ENCODE measurements around the gene TMPRSS2.

Gene TMPRSS2

GRCh38 chr21:41478319-41479177 lies 29.4 kb downstream of the TMPRSS2 start:
- no peak overlapping the region for H3K27ac ChIP-seq
- TF ChIP-seq ZFX (IDR thresholded peaks at IDR 0.05; ENCODE audit: borderline replicate concordance) = no peak
- no peak for TF ChIP-seq CTCF (IDR thresholded peaks at IDR 0.05)

DNA sequence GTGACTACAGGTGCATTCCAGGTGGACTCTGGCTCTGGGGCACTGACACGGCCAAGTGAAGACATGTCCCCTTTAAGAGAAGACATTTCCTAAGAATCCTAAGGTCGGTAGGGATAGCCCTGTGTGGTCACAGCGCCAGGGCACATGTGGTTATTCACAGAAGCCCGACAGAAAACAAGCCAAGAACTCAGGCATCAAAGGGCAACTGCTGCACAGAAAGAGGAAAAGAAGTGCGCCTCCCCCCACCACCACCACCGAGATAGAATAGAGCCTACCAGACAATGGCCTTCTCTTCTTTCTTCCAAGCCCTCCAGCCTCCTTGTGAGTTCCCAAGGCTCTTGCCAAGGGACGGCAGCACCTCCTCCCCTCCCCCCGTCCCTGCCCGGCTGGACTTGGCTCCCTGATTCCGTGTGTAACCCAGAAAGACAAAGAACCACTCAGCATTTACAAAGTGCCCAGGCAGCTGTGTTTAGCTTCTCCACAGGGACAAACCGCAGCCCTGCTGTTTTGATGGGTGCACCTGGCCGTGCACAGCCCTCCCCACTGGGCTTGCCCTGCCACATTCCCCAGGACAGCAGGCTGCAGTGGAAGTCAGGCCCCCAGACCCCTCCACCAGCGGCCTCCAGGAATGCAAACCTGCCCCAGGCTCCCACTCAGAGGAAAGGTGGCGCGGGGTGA lies 30.2 kb downstream of the TMPRSS2 start:
- no peak overlapping the region for H3K27ac ChIP-seq
- no peak for TF ChIP-seq CTCF (IDR thresholded peaks at IDR 0.05)
- no peak for TF ChIP-seq ZFX (IDR thresholded peaks at IDR 0.05; ENCODE audit: borderline replicate concordance)

DNA sequence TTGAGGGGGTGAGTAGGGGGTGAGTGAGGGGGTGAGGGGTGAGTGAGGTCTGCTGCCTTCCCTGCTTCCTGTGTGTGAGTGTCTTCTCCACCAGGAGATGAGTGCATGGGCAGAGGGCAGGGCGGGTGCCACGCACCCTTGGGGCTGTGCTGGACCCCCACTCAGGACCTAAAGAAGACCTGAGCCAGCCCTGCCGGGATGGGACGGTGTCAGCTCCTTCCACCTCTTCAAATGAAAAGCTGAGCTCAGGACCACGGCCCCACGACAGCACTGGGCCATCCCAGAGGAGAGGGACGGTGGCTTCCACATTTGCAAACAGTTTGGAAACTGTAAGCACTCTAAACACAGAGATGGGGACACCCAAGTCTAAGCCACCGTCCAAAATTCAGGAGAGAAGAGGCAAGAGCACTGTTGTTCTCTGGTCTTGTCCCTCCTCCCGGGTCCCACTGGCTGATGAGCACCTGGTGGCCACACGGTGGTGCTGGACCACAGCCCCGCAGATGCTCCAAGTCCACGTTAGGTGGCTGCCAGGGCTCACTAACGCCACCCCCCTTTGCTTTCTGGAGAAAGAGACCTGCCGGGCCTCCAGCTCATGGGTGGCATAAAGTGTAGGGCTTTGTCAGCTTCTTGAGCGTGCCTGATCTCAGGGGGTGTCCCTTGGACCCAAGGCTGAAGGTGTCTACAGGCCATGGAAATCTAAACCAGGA lies 32.1 kb downstream of the TMPRSS2 start:
- no peak for TF ChIP-seq CTCF (IDR thresholded peaks at IDR 0.05)
- no peak for TF ChIP-seq ZFX (IDR thresholded peaks at IDR 0.05; ENCODE audit: borderline replicate concordance)
- H3K27ac ChIP-seq = no peak overlapping the region

DNA sequence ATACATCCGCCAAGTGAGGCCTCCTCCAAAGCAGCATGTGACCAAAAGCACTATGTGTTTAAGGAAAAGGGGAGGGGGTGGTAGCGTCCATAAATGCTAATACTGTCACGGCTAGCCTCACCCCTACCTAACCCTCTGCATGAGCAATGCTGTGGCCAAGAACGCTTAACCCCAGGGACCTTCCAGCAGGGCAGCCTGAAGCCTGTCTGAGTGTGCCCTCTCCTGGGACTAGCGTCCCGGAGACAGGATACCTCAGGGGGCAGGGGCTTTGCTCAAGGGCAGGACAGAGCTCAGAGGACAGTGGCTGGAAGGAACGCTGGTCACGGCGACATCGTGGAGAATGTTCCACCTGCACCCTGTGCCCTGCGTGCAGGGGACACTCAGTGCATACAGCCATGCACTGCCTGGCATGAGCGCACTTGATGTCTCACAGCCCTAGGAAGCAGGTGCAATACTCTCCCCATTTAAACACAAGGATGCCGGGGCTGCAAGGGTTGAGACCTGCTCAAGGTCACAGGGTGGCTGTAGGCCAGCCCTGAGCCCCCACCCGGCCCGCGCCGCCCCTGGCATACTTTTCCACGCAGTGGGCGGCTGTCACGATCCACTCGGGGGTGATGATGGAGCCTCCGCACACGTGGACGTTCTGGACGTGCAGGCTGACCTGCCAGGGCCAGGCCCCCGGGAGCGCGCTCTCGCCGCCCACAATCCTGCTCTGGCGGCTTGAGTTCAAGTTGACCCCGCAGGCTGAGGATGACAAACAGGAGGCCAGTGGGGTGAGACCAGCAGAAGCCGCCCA lies 35.0 kb downstream of the TMPRSS2 start:
- H3K27ac ChIP-seq = no peak overlapping the region
- TF ChIP-seq CTCF (IDR thresholded peaks at IDR 0.05) = no peak
- no peak for TF ChIP-seq ZFX (IDR thresholded peaks at IDR 0.05; ENCODE audit: borderline replicate concordance)

GRCh38 chr21:41470054-41470453 lies 37.9 kb downstream of the TMPRSS2 start:
- H3K27ac ChIP-seq = no peak overlapping the region
- TF ChIP-seq ZFX (IDR thresholded peaks at IDR 0.05; ENCODE audit: borderline replicate concordance) = no peak
- no peak for TF ChIP-seq CTCF (IDR thresholded peaks at IDR 0.05)

- TF ChIP-seq ZFX (IDR thresholded peaks at IDR 0.05; ENCODE audit: borderline replicate concordance) (no peak), CTCF (IDR thresholded peaks at IDR 0.05) (no peak)
- no peak overlapping the region for H3K27ac ChIP-seq
These were observed 41.7 kb downstream of the TMPRSS2 start for GRCh38 chr21:41466024-41466820.
